ENCODE data around the gene LUC7L. TPM values are rescaled to one million over a fixed set of nuclear protein-coding genes. Genes with fewer than 3 reads are reported as not detected.
"Not testable (repeated sequence)": the region's sequence is repeated elsewhere in the genome, so short reads cannot be mapped to it uniquely, and the experiment has no call there.

LUC7L gene
- total RNA-seq, 1 donor from 2014 or later, result 23.3 TPM

GRCh38 chr16:228151-228851 is 948 bp downstream of the LUC7L start:
- peak; percentile 53 for ATAC-seq

GRCh38 chr16:220021-220420 is 9.2 kb downstream of the LUC7L start:
- ATAC-seq, result no peak

- no peak for ATAC-seq
These were observed 16.2 kb downstream of the LUC7L start for GRCh38 chr16:212999-213398.

- not testable (repeated sequence) for ATAC-seq
These were observed 17.5 kb downstream of the LUC7L start for GRCh38 chr16:211631-212180.

DNA sequence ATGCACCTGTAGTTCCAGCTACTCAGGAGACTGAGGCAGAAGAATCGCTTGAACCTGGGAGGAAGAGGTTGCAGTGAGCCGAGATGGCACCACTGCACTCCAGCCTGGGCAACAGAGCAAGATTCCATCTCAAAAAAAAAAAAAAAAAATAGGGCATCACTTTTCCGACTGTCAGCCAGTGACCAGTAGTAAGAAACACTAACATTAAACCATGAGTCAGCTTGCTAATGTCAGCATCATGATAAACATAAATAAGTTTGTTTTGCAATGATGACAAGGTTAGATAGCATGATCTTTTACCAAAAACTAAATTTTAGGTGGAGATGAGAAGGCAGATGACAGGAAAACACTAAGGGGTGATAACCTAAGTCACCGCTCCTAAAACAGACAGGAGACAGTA is 19.9 kb downstream of the LUC7L start:
- ATAC-seq, result not testable (repeated sequence)

GRCh38 chr16:204046-204445 is 25.2 kb downstream of the LUC7L start:
- ATAC-seq, result not testable (repeated sequence)

DNA sequence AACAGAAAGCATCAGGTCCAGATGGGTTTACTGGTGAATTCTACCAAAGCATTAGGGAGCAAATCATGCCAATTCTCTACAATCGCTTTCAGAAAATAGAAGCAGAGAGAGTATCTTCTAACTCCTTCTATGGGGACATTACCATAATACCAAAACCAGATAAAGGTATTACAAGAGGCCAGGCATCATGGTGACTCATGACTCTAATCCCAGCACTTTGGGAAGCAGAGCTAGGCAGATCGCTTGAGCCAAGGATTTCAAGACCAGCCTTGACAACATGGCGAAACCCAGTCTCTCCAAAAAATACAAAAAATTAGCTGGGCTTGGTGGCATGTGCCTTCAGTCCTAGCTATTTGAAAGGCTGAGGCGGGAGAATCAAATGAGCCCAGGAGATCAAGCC is 26.0 kb downstream of the LUC7L start:
- ATAC-seq, result peak; percentile 33

- no peak for ATAC-seq
These were observed 28.9 kb downstream of the LUC7L start for GRCh38 chr16:200388-200787.

DNA sequence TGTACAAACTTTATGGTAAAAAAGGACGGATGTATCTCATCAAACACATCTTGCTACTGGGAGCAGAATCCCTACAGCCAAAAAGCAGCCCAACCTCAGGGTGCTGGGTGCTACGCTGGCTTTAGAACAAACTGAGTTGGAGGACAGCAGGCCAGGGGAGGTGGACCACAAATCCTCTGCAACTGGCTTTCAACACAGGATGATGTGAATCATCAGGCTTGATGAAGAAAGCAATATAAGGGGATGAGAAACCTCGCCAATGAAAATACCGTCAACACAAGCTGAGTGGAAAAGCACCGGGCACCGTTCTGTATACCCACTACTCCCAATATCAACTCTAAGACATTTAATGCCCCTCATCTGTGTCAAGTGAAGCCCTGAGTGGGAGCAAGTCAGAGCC is 34.7 kb downstream of the LUC7L start:
- ATAC-seq, result no peak

DNA sequence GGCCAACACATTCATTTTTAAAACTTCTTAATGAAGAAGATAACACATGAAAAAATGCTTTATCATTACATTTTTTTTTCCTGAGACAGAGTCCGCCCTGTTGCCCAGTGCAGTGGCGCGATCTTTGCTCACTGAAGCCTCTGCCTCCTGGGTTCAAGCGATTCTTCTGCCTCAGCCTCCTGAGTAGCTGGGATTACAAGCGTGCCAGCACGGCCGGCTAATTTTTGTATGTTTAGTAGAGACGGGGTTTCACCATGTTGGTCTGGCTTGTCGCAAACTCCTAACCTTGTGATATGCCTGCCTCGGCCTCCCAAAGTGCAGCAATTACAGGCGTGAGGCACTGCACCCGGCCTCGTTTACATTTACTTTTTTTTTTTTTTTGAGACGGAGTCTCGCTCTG is 35.8 kb downstream of the LUC7L start:
- no peak for ATAC-seq

DNA sequence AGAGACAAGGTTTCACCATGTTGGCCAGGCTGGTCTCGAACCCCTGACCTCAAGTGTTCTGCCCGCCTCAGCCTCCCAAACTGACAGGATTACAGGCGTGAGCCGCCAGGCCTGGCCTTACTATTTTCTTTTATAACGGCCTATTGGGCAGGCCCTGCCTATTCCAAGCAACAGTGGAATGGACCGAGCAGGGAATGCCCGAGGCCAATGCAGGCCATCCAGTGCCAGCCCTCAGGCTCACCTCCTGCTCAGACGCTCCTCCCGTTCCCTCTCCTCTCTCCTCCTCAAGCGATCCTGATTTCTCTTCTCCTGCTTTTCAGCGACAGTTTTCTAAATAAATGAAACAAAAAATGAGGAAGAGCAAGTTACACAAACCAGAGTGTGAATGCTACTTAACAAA is 36.6 kb downstream of the LUC7L start:
- ATAC-seq, result no peak

DNA sequence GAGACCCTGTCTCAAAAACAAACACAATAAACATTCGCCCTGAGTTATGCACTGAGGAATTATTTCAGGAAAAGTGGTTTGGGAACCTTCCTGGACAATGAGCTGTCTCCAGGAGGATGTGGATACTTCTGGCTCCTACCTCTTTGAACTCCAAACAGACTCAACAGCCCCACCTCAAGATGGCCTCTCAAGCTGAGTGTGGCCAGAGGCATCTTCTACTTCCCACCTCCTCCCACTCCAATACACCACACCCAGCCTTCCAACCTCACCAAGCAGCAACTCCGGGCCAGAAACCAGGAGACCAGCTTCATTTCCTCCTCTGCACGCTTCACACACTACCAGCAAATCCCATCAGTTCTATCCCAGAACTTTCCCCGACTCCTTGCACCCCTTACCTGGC is 37.4 kb downstream of the LUC7L start:
- no peak for ATAC-seq

- ATAC-seq, result peak; percentile 15
These were observed 39.6 kb downstream of the LUC7L start for GRCh38 chr16:189604-190186.

- no peak for ATAC-seq
These were observed 40.6 kb downstream of the LUC7L start for GRCh38 chr16:188674-189073.

DNA sequence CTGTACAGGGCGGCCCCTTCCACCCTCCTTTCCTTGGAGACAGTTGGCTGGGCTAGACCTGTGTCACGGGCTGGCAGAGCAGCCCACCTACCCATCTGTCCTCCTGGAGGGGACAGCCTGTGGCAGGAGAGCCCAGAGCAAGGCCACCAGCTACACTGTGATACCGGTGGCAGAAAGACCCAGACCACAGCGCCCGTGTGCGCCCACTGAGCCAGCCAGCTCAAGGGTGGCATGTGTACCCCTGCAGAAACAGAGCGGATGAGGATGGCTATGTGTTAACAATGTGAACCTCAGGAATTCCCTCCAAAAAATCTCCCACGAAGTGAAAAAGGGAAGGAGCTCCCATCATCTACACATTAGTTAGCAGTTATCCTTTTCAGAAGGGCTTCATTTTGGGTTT is 41.9 kb downstream of the LUC7L start:
- no peak for ATAC-seq

DNA sequence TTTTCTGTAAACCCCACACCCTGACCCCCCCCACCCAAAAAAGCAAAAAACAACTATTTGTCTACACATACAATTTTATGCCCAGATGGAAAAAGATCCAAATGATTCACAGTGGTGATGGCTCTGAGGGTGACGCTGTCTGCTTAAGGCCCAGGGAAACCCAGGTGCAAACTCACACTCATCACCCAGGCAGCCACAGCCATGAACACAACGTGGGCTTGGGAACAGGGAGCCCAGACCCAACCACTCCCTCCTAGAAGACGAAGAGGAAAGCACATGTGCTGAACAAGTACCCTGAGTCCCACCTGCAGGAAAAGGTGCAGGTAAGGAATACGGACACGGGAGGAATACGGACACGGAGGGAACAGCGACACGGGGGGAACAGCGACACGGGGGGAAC is 43.6 kb downstream of the LUC7L start:
- ATAC-seq, result no peak

GRCh38 chr16:185213-185612 is 44.0 kb downstream of the LUC7L start:
- ATAC-seq, result no peak

DNA sequence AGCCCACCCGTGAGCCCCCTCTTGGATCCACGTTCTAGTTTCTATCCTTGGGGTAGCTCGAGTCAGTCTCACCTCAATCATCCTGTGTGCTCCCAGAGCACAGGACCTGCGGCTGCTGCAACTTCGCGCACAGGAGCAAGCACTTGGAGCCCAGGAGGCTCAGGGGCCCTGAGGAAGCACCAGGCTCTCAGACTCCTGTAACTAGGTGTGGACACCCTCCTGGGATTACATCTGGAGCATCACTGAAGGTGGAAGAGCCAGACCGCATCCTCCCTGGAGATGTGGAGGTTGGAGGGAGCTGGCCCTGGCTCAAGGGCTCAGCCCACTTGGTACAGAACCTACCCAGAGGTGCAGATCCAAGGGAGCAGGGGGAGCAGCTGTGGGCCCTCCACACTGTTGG is 46.2 kb downstream of the LUC7L start:
- no peak for ATAC-seq

- no peak for ATAC-seq
These were observed 47.7 kb downstream of the LUC7L start for GRCh38 chr16:181565-182021.

- ATAC-seq, result peak; percentile 90
These were observed 48.3 kb downstream of the LUC7L start for GRCh38 chr16:180681-181564.

DNA sequence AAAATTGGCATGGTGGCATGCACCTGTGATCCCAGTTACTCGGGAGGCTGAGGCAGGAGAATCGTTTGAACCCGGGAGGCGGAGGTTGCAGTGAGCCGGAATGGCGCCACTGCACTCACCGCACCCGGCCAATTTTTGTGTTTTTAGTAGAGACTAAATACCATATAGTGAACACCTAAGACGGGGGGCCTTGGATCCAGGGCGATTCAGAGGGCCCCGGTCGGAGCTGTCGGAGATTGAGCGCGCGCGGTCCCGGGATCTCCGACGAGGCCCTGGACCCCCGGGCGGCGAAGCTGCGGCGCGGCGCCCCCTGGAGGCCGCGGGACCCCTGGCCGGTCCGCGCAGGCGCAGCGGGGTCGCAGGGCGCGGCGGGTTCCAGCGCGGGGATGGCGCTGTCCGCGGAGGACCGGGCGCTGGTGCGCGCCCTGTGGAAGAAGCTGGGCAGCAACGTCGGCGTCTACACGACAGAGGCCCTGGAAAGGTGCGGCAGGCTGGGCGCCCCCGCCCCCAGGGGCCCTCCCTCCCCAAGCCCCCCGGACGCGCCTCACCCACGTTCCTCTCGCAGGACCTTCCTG is 49.1 kb downstream of the LUC7L start, which contains the start of gene HBQ1:
Gene HBQ1 (plus strand): TSS at position 359 of the 575 bp plus-strand sequence. CDS start 28 bp downstream, at position 387.
- ATAC-seq, result no peak

GRCh38 chr16:179211-180092 is 49.8 kb downstream of the LUC7L start:
- ATAC-seq, result no peak
